HG03159 (cell line): Measurements from ENCODE around the gene DSG1.
"Not testable (repeated sequence)": the region's sequence is repeated elsewhere in the genome, so short reads cannot be mapped to it uniquely, and the experiment has no call there.

ENCODE experiments used
- ATAC-seq: cut with Tn5 transposase; IDR thresholded peaks from one replicate; pipeline ENCODE4 v1.9.1; 2021; ENCODE audit warnings: mild to moderate bottlenecking, moderate library complexity; ENCODE audit not compliant: unreplicated experiment

Gene DSG1

GRCh38 chr18:31317860-31318259 lies at the start of gene DSG1:
Gene DSG1, plus strand, starts transcription at chr18:31318160. Its CDS starts 141 bp downstream, at chr18:31318301.
- no peak for ATAC-seq

GRCh38 chr18:31268985-31269406 lies 49.0 kb upstream of the DSG1 start:
- ATAC-seq = peak; percentile 45

GRCh38 chr18:31269566-31269965 lies 48.4 kb upstream of the DSG1 start:
- ATAC-seq = peak; percentile 22

- no peak for ATAC-seq
Observed at GRCh38 chr18:31270578-31270977, 47.4 kb upstream of the DSG1 start.

GRCh38 chr18:31273812-31274527 lies 44.0 kb upstream of the DSG1 start:
- no peak for ATAC-seq

- no peak for ATAC-seq
Observed at GRCh38 chr18:31274931-31275330, 43.0 kb upstream of the DSG1 start.

- ATAC-seq = no peak
Observed at GRCh38 chr18:31275722-31276463, 42.1 kb upstream of the DSG1 start.

GRCh38 chr18:31278609-31279071 lies 39.3 kb upstream of the DSG1 start:
- ATAC-seq = no peak

GRCh38 chr18:31280502-31280901 lies 37.5 kb upstream of the DSG1 start:
- ATAC-seq = no peak

- ATAC-seq = no peak
Observed at GRCh38 chr18:31281437-31281836, 36.5 kb upstream of the DSG1 start.

- ATAC-seq = not testable (repeated sequence)
Observed at GRCh38 chr18:31289446-31289845, 28.5 kb upstream of the DSG1 start.

- ATAC-seq = no peak
Observed at GRCh38 chr18:31291688-31292087, 26.3 kb upstream of the DSG1 start.

- ATAC-seq = no peak
Observed at GRCh38 chr18:31294199-31294747, 23.7 kb upstream of the DSG1 start.

GRCh38 chr18:31297248-31297647 lies 20.7 kb upstream of the DSG1 start:
- ATAC-seq = no peak

GRCh38 chr18:31301201-31301655 lies 16.7 kb upstream of the DSG1 start:
- ATAC-seq = no peak

GRCh38 chr18:31302991-31303390 lies 15.0 kb upstream of the DSG1 start:
- no peak for ATAC-seq

GRCh38 chr18:31303771-31304170 lies 14.2 kb upstream of the DSG1 start:
- no peak for ATAC-seq

- ATAC-seq = no peak
Observed at GRCh38 chr18:31309115-31309514, 8.8 kb upstream of the DSG1 start.

GRCh38 chr18:31316974-31317373 lies 986 bp upstream of the DSG1 start:
- no peak for ATAC-seq

- no peak for ATAC-seq
Observed at GRCh38 chr18:31321719-31322118, 3.8 kb downstream of the DSG1 start.

- ATAC-seq = no peak
Observed at GRCh38 chr18:31325051-31325450, 7.1 kb downstream of the DSG1 start.
